ENCODE measurements around the gene TPT1. TPM values are rescaled to one million over a fixed set of nuclear protein-coding genes. Genes with fewer than 3 reads are reported as not detected.

The TPT1 gene
- total RNA-seq = 1,578 and 1,745 TPM in 2 replicates

DNA sequence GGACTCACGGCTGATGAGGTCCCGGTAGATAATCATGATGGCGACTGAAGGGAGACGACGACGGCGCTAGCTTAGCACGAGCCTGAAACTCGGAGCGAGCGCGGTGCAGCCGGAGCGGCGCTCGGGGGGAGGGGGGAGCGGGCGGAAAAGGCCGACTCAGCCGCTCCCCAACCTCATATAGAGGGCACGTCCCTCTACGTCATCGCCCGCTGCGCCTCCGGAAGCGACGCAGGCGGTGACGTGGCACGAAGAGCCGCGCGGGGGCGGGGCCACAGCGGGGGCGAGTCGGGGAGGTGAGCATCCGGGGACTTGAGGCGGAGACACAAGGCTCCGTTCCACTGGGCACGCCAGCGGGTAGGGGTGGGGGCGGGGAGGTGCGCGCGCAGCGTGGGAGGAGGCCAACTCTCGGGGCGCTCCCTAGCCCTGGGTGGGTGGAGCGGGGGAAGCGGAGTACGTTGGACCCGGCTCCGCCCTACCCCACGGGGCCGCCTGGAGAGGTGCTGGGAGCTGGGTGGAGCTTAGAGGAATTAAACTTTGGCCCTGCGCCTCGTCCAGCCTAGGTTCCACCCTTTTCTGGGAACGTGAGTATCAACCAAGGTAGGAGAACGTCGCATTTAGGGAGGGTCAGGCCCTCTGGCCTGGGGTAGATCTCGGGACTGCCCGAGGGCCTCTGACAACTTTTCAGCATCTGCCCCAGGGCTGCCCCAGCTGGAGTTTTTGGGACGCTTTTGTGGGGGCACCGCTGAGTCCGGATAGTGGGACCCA lies at the start of gene TPT1:
Gene TPT1 (minus strand): TSS at position 150 of the 765 bp plus-strand sequence. CDS start 114 bp downstream, at position 36.

Other genes starting within 250 kb of the TPT1 start
- 30.2 and 32.4 TPM in 2 replicates for gene GTF2F2, start 220.7 kb downstream of the TPT1 start, total RNA-seq
- gene KCTD4, start 140.1 kb downstream of the TPT1 start, total RNA-seq = 0.09 TPM in 1 of 2 replicates, not detected in the other
- gene SLC25A30, start 77.2 kb upstream of the TPT1 start, total RNA-seq = 5.9 and 9.2 TPM in 2 replicates
- 22.6 and 37.8 TPM in 2 replicates for gene COG3, start 123.8 kb upstream of the TPT1 start, total RNA-seq

All from airway epithelial cell (primary cell).